Measurements from ENCODE around the gene ID2. TPM values are rescaled to one million over a fixed set of nuclear protein-coding genes. Genes with fewer than 3 reads are reported as not detected.

ID2 gene
- total and polyA plus RNA-seq, 2 experiments from 2014 or later, result 612 to 910 TPM

DNA sequence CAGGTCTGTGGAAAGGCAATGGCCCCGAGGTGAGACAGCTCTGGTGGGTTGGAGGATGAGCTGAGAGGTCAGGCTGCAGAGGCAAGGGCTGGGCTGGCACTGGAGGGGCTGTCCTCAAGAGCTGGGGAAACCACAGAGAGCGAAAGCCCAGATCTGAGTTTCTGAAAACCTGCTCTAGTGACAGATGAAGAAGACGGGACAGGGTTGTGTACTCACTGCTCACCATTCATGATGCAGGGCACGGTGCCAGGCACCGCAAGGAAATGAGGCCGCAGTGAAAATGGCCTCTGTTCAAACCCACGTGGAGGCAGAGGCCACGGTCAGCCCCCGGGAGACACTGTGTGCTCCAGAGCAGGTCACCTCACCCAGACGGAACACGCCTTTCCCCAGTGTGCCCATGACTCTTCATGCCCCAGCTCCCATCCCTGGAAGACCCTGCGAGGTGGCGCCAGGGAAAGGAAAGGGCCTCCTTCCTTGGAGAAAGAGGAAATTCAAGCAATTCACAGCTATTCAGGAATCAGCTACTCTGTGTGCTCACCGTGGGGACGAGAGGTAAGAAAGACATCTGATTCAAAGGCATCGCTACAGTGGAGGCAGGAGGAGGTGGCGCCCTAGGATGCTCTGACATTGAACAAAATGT, 24.3 kb upstream of the ID2 start:
- Histone ChIP-seq H2AFZ (no peak overlapping the region), H3K9me2 (replicated peaks; ENCODE audit: insufficient read depth) (no peaks in the 10 kb centered on the region), H3K27me3 (no peaks in the 10 kb centered on the region), H3K27ac (no peak overlapping the region), H3K79me2 (no peaks in the 10 kb centered on the region), H3K4me1 (ENCODE audit: insufficient read depth) (peaks cover 17% of the 10 kb centered on the region), H3K36me3 (replicated peaks; ENCODE audit: insufficient read depth, low read depth) (no peaks in the 10 kb centered on the region), H3K4me2 (no peak overlapping the region), H4K20me1 (ENCODE audit: insufficient read depth, poor library complexity, severe bottlenecking) (no peaks in the 10 kb centered on the region), H3K4me3 (no peak overlapping the region), H3K9me3 (ENCODE audit: low read depth) (no peaks in the 10 kb centered on the region)
- no peak for DNase-seq (ENCODE audit: low spot score)
- TF ChIP-seq, protein P1, sequence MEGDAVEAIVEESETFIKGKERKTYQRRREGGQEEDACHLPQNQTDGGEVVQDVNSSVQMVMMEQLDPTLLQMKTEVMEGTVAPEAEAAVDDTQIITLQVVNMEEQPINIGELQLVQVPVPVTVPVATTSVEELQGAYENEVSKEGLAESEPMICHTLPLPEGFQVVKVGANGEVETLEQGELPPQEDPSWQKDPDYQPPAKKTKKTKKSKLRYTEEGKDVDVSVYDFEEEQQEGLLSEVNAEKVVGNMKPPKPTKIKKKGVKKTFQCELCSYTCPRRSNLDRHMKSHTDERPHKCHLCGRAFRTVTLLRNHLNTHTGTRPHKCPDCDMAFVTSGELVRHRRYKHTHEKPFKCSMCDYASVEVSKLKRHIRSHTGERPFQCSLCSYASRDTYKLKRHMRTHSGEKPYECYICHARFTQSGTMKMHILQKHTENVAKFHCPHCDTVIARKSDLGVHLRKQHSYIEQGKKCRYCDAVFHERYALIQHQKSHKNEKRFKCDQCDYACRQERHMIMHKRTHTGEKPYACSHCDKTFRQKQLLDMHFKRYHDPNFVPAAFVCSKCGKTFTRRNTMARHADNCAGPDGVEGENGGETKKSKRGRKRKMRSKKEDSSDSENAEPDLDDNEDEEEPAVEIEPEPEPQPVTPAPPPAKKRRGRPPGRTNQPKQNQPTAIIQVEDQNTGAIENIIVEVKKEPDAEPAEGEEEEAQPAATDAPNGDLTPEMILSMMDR (IDR thresholded peaks at IDR 0.05; ENCODE audit: poor library complexity), result no peak
- TF ChIP-seq EZH2phosphoT487 (IDR thresholded peaks at IDR 0.05; ENCODE audit: low read depth, severe bottlenecking, unreplicated experiment) (no peak), EZH2 (IDR thresholded peaks at IDR 0.05; ENCODE audit: borderline replicate concordance) (no peak)
- 87% methylated on average over 17 of the region's 17 CpGs for WGBS (ENCODE audit: low lambda C conversion rate, missing lambda C conversion rate)

- no peak overlapping the region for H3K4me3 ChIP-seq
- H3K36me3 ChIP-seq (replicated peaks; ENCODE audit: insufficient read depth, low read depth), result no peaks in the 10 kb centered on the region
- DNase-seq (ENCODE audit: low spot score), result no peak
- H3K9me2 ChIP-seq (replicated peaks; ENCODE audit: insufficient read depth), result no peaks in the 10 kb centered on the region
- H4K20me1 ChIP-seq (ENCODE audit: insufficient read depth, poor library complexity, severe bottlenecking), result no peaks in the 10 kb centered on the region
- H3K27me3 ChIP-seq, result no peaks in the 10 kb centered on the region
- no peak overlapping the region for H3K27ac ChIP-seq
- H3K9me3 ChIP-seq (ENCODE audit: low read depth), result no peaks in the 10 kb centered on the region
- WGBS (ENCODE audit: low lambda C conversion rate, missing lambda C conversion rate), result 92% methylated on average over 22 of the region's 22 CpGs
- H3K79me2 ChIP-seq, result no peaks in the 10 kb centered on the region
- TF ChIP-seq, protein P1 (IDR thresholded peaks at IDR 0.05; ENCODE audit: poor library complexity), result no peak
- no peak overlapping the region for H3K4me2 ChIP-seq
- peaks cover 19% of the 10 kb centered on the region for H3K4me1 ChIP-seq (ENCODE audit: insufficient read depth)
- no peak overlapping the region for H2AFZ ChIP-seq
Observed at GRCh38 chr2:8658064-8658862, 23.6 kb upstream of the ID2 start.

DNA sequence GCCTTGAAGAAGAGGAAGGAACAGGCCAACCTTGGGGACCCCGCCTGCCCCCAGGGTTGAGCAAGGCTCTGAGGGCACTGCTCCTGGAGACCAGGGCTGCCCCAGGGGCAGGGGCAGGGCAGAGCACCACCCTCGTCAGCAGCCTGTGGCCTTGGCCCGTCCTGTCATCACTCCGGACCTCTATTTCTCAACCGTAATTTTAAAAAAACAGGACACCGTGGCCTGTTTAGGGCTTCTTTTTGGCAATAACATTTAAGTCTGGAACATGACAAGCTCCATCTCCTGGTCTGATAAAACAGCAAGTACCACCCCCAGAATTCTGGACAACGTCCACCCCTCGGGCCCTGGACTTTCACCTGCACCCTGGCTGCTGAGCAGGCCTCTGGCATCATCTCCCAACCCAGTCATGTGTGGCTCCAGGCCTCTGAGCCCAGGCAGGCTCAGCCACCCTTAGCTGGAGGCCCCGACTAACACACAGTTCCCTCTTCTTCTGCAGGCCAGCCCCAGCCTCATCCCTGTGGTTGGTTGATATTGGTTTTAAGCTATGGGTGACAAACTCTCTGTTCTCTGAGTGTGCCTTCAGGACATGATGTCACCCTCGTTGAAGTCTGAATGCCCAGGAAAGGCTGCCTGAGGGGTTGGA, 22.6 kb upstream of the ID2 start:
- Histone ChIP-seq H3K4me1 (ENCODE audit: insufficient read depth) (peaks cover 19% of the 10 kb centered on the region), H2AFZ (no peak overlapping the region), H3K4me2 (no peak overlapping the region), H3K79me2 (no peaks in the 10 kb centered on the region), H4K20me1 (ENCODE audit: insufficient read depth, poor library complexity, severe bottlenecking) (no peaks in the 10 kb centered on the region), H3K27ac (no peak overlapping the region), H3K9me2 (replicated peaks; ENCODE audit: insufficient read depth) (no peaks in the 10 kb centered on the region), H3K36me3 (replicated peaks; ENCODE audit: insufficient read depth, low read depth) (no peaks in the 10 kb centered on the region), H3K27me3 (no peaks in the 10 kb centered on the region), H3K9me3 (ENCODE audit: low read depth) (no peaks in the 10 kb centered on the region), H3K4me3 (no peak overlapping the region)
- no peak for DNase-seq (ENCODE audit: low spot score)
- TF ChIP-seq, protein P1 (IDR thresholded peaks at IDR 0.05; ENCODE audit: poor library complexity), result no peak
- TF ChIP-seq EZH2phosphoT487 (IDR thresholded peaks at IDR 0.05; ENCODE audit: low read depth, severe bottlenecking, unreplicated experiment), result no peak
- TF ChIP-seq EZH2 (IDR thresholded peaks at IDR 0.05; ENCODE audit: borderline replicate concordance), result no peak
- WGBS (ENCODE audit: low lambda C conversion rate, missing lambda C conversion rate), result 83% methylated on average over 10 of the region's 10 CpGs
